CD4-positive, alpha-beta T cell treated with Interleukin-6 for 4 hours (primary cell): ENCODE measurements around the gene SOBP.

Source experiments
- DNase-seq: peaks from one replicate; pipeline ENCODE4 v3.0.0-alpha.2; 2020; ENCODE audit warnings: mixed read lengths

Gene SOBP

DNA sequence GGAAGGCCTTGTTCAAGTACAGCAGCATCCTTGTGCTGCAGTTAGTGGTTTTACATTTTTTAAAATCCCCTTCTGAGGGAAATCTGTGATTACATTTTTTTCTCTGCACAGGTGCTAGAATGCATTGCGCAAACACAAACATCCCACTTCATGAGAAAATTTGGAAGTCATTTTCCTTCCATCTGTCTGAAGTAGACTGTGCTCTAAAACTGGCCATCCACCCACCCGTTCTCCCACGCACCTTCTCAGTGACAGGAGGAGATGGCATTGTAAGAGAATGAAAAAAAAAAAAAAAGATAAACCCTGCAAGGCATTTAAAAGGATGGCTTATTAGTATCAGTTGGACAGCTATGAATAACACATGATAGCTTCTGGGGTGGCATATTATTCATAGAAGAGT, 65.0 kb downstream of the SOBP start:
- DNase-seq = no peak

DNA sequence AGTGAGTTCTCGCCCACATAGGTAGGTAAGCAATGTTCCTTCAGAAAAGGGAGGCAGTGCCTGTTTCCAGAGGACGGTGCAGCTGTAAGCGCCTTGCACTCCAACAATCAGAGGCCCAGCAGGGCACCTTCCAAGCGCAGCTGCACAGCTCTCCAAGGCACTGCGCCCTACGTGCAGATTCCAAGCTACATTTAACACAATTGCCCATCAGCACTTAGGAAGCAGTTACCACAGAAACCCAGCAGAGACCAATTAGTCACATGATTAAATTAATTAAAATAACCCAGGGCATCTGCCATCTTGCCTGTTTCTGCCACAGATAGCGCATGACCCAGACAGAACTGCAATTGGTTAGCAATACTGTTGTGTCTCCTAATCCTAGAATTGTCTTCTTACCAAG, 65.5 kb downstream of the SOBP start:
- no peak for DNase-seq

DNA sequence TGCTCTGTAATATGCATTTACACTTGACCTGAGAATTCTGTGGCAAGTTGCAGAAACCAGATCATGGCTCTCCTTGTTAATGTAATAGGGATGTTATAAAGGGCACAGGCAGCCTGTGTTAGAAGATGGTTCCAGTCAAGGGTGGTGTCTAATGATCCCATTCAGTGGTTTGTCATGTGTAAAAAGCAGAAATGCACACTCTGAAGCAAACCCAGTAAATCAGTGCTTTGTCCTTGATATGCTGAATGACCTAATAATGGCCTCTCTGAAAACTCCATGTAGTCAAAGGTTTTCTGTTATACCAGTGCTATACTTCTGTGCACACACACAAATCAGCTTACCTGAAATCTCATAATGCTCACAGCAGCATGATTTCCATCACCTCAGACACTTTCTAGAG, 66.2 kb downstream of the SOBP start:
- no peak for DNase-seq

- no peak for DNase-seq
These were observed 67.8 kb downstream of the SOBP start for GRCh38 chr6:107557698-107558097.

DNA sequence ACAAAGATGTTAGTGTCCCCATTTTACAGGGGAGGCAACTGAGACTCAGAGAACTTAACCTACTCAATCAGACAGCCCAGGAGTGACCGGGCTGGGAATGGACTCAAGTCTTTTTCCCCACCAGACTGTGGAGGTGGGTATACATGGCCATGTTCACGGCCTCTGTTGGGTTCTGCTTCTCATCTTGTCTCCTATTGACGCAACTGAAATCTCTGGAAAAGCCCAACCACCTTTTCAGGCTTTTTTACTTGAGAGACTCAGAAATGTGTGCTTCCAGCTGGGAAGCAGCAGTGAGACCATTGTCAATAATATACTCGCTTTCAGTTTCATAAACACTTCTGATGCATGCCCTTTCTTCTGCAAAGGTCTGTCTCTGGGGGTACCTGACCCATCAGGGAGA, 70.7 kb downstream of the SOBP start:
- DNase-seq = no peak

- no peak for DNase-seq
These were observed 71.4 kb downstream of the SOBP start for GRCh38 chr6:107561306-107561705.

DNA sequence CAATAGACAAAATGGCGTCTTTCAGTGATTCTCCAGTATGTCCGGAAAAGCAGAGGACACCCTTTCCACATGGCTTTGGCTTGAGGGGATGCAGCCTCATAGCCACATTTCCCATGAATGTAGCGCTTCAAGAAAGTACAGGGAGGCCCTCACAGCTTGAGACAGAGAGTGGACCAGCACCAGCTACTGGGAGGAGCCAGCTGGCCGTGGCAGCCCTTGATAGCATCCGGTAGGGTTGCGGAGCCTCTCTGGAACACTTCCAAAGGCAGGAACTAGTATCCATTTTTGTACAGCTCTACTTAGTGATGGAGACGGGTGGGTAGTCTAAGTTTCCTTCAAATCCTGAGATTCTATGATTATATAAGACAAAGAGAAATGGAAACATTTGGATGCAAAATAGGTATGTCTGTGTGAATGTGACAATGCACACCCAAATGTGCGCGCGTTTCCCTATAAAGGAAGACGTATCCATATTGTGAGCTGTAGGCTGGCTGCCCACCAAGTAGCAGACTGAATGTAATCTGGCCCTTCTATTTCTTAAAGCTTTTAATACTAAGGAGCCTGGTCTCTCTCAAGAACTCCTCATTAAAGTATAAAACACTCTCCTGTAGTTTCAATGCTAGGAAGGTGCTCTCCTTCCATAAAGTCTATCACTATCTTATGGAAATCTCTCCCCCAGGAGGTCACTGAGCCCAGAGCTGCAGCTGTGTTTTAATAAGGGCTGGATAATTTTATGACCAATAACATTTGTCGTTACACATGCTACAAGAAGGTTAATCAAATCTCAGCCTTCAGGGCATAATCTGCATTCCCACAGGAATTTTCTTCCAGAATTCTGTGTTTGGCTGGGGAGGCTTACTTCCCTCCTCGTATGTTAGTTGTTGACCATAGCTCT, 74.0 kb downstream of the SOBP start:
- DNase-seq = no peak

DNA sequence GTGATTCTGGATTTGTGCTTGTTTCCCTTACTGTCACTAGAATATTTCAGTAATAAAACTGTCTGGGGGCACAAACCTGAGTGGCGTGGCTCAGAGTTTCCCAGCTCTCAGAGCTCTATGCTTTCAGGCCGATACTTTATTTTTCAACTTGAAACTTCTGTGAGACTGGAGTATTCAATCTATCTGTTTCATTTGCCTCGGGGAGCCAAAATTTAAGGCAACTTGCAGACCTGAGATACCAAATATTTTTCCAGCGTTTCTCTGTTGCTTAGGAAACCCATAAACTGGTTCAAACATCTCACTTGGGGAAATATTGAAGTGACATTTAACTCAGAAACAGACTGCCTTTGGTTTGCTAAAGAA, 74.7 kb downstream of the SOBP start:
- DNase-seq = no peak

GRCh38 chr6:107565165-107565723, 75.3 kb downstream of the SOBP start:
- DNase-seq = no peak

DNA sequence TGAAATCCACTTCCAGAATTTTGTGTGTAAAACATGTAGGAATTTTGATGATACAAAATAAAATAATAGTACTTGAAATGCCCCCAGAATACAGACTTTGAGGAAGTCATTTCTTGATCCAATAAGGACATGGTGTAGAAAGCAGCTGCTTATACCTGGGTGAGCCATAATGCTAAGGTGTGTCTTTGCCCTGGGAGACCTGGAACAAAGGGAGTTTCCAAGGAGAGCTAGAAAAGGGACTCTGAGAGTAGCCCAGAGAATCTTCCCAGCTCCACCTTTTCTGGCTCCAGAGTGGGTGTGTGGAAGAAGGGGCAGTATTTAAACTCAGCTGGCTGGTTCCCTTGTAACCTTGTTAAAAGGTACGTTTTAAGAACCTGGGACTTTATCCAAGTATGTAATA, 77.7 kb downstream of the SOBP start:
- DNase-seq = no peak

GRCh38 chr6:107569473-107569872, 79.6 kb downstream of the SOBP start:
- no peak for DNase-seq

- DNase-seq = no peak
These were observed 81.4 kb downstream of the SOBP start for GRCh38 chr6:107571354-107571753.

DNA sequence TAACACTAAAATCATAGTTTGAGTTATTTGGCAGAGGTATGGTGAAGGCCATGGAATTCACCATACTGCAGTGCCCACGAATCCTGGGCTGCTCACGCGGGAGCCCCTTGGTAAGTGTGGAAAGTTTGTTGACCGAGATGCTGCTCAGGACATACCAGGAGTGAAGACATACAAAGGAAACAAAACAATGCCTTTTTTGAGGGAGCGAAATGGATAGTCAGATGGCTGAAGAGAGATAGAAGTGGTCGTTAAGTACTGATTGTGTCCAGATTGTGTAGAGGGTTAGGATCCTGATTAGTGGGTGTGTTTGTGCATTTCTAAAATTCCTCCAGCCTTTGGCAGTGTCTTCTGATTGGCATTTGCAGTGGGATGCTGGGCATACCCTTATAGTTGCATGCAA, 83.0 kb downstream of the SOBP start:
- DNase-seq = no peak

GRCh38 chr6:107574856-107575255, 84.9 kb downstream of the SOBP start:
- no peak for DNase-seq

DNA sequence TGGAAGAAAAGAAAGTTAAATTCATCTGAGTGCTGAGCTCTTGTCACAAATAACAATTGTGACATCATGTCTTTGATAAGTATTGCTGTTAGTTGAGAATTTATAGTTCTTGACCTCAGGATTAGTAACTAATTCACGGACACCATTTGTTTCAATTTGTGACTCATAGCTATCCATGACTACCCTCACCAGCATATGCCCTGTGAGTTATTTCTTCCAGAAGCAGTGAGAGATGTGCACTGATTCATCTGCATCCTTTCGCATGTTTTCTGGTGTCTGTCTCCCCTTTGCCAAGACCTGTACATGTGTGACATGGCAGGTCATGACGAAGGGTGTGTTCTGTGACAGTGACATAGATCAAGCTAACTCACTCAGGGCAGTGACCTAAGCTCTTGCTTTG, 86.9 kb downstream of the SOBP start:
- DNase-seq = no peak

GRCh38 chr6:107578642-107579341, 88.9 kb downstream of the SOBP start:
- no peak for DNase-seq

- no peak for DNase-seq
These were observed 89.6 kb downstream of the SOBP start for GRCh38 chr6:107579456-107580056.

DNA sequence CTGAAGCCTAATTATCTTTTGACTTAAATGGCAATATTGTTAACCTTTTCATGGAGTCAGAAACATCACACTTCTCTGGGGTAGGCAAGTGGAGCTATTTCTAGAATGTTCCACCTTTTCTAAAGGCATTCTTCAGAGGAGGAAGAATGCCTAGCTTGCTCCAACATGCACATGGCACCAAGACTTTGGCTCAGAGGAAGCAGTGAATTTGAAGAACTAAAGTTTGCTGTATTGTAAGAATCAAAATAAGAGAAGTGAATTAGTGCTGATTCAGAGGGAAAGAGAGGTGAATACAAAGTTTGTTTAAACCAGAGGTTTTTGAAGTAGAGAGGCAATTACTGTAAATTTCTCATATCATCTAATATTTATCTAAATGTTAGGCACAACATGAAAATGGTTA, 92.2 kb downstream of the SOBP start:
- DNase-seq = no peak

GRCh38 chr6:107584726-107585125, 94.8 kb downstream of the SOBP start:
- no peak for DNase-seq

DNA sequence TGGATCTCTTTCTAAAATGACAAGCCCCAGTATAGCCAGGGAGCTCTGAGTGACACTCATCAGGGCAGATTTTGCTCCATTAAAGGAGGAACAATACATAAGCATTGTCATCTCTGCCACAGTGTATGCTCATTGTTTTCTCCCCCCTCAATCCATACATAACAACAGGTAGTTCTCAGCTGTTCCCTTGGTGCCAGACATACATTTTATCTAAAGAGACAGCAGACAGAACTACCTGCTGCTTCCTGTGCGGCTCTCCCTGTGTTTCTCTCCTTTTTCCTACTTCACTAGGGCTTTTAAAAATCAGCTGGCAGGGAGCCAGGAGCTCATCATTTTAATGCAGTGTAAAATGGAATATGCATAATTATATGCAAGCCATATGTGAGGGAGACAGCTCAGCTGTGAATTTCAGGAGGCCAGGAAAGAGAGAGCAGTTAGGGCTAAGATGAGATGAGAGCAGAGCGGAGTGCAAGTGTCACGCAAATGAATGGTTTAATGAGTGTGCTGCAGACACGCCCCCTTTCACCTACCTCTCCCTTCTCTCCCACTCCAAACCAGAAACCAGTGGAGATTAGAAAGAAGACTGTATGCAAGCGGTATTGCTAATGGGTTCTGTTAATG, 96.0 kb downstream of the SOBP start:
- DNase-seq = no peak

- DNase-seq = no peak
These were observed 97.5 kb downstream of the SOBP start for GRCh38 chr6:107587451-107587850.

DNA sequence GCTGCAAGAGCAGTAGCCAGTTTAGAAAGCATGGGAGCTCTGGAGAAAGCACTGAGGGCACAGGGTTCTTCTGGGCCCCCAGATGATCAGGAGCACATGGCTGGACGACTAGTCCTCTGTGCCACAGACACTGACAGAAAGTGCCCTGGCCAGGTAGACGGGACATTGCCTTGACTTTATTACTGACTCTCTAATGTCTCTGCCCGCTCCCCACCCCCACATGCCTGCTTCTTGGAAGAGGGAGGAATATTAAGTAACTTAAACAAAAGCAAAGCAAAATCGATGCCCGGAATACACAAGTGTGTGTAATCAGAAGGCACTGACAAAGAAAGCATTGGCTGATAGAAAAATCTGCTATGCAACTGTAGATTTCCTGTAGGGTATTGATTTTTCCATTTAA, 99.3 kb downstream of the SOBP start:
- no peak for DNase-seq

GRCh38 chr6:107589934-107590333, 100.0 kb downstream of the SOBP start:
- DNase-seq = no peak
